ENCODE data around the gene FKBP10.
"Not testable (repeated sequence)": the region's sequence is repeated elsewhere in the genome, so short reads cannot be mapped to it uniquely, and the experiment has no call there.

Gene FKBP10

GRCh38 chr17:41821776-41822175, 9.0 kb downstream of the FKBP10 start:
- Histone ChIP-seq H3K27ac (ENCODE audit: low read depth, low read length) (no peak overlapping the region), H3K36me3 (ENCODE audit: control insufficient read depth in 5 of 5, insufficient read depth in 5 of 5, low read length in 5 of 5) (peaks cover 0 to 22% (median 9%) of the 10 kb centered on the region in 5 donors), H3K4me1 (ENCODE audit: control insufficient read depth in 5 of 5, insufficient read depth in 5 of 5, low read length in 5 of 5) (peaks cover 0 to 5% (median 0%) of the 10 kb centered on the region in 5 donors), H3K9me3 (ENCODE audit: control insufficient read depth in 5 of 5, low read length in 5 of 5) (no peaks in the 10 kb centered on the region), H3K9ac (ENCODE audit: low read length in 5 of 5) (no peak overlapping the region), H3K4me3 (ENCODE audit: low read depth in 1 of 5, low read length in 5 of 5) (no peak overlapping the region), H3K27me3 (ENCODE audit: control insufficient read depth in 5 of 5, insufficient read depth in 4 of 5, low read length in 5 of 5) (peaks cover 0 to 10% (median 0%) of the 10 kb centered on the region in 5 donors)

GRCh38 chr17:41822216-41823140, 9.7 kb downstream of the FKBP10 start:
- Histone ChIP-seq H3K4me1 (ENCODE audit: control insufficient read depth in 5 of 5, insufficient read depth in 5 of 5, low read length in 5 of 5) (peaks cover 0 to 5% (median 0%) of the 10 kb centered on the region in 5 donors), H3K4me3 (ENCODE audit: low read depth in 1 of 5, low read length in 5 of 5) (no peak overlapping the region), H3K9ac (ENCODE audit: low read length in 5 of 5) (no peak overlapping the region), H3K27me3 (ENCODE audit: control insufficient read depth in 5 of 5, insufficient read depth in 4 of 5, low read length in 5 of 5) (peaks cover 0 to 10% (median 0%) of the 10 kb centered on the region in 5 donors), H3K27ac (ENCODE audit: low read depth, low read length) (no peak overlapping the region), H3K9me3 (ENCODE audit: control insufficient read depth in 5 of 5, low read length in 5 of 5) (no peaks in the 10 kb centered on the region), H3K36me3 (ENCODE audit: control insufficient read depth in 5 of 5, insufficient read depth in 5 of 5, low read length in 5 of 5) (peaks cover 0 to 25% (median 11%) of the 10 kb centered on the region in 5 donors)

GRCh38 chr17:41823141-41823524, 10.3 kb downstream of the FKBP10 start:
- H3K4me1 ChIP-seq (ENCODE audit: control insufficient read depth in 5 of 5, insufficient read depth in 5 of 5, low read length in 5 of 5) = peaks cover 0 to 5% (median 0%) of the 10 kb centered on the region in 5 donors
- peaks cover 0 to 10% (median 0%) of the 10 kb centered on the region in 5 donors for H3K27me3 ChIP-seq (ENCODE audit: control insufficient read depth in 5 of 5, insufficient read depth in 4 of 5, low read length in 5 of 5)
- no peak overlapping the region for H3K9ac ChIP-seq (ENCODE audit: low read length in 5 of 5)
- H3K36me3 ChIP-seq (ENCODE audit: control insufficient read depth in 5 of 5, insufficient read depth in 5 of 5, low read length in 5 of 5) = peaks cover 0 to 28% (median 16%) of the 10 kb centered on the region in 5 donors
- H3K9me3 ChIP-seq (ENCODE audit: control insufficient read depth in 5 of 5, low read length in 5 of 5) = no peaks in the 10 kb centered on the region
- no peak overlapping the region for H3K27ac ChIP-seq (ENCODE audit: low read depth, low read length)
- no peak overlapping the region for H3K4me3 ChIP-seq (ENCODE audit: low read depth in 1 of 5, low read length in 5 of 5)

- Histone ChIP-seq H3K36me3 (ENCODE audit: control insufficient read depth in 5 of 5, insufficient read depth in 5 of 5, low read length in 5 of 5) (peaks cover 0 to 31% (median 21%) of the 10 kb centered on the region in 5 donors), H3K9ac (ENCODE audit: low read length in 5 of 5) (no peak overlapping the region), H3K27ac (ENCODE audit: low read depth, low read length) (no peak overlapping the region), H3K9me3 (ENCODE audit: control insufficient read depth in 5 of 5, low read length in 5 of 5) (no peaks in the 10 kb centered on the region), H3K4me3 (ENCODE audit: low read depth in 1 of 5, low read length in 5 of 5) (no peak overlapping the region), H3K4me1 (ENCODE audit: control insufficient read depth in 5 of 5, insufficient read depth in 5 of 5, low read length in 5 of 5) (peaks cover 0 to 5% (median 0%) of the 10 kb centered on the region in 5 donors), H3K27me3 (ENCODE audit: control insufficient read depth in 5 of 5, insufficient read depth in 4 of 5, low read length in 5 of 5) (peaks cover 0 to 10% (median 0%) of the 10 kb centered on the region in 5 donors)
Observed at GRCh38 chr17:41823580-41823979, 10.8 kb downstream of the FKBP10 start.

GRCh38 chr17:41824086-41824485, 11.3 kb downstream of the FKBP10 start:
- no peak overlapping the region for H3K27ac ChIP-seq (ENCODE audit: low read depth, low read length)
- peak overlapping the region in 1 of 5 donors; percentile 47 for H3K9ac ChIP-seq (ENCODE audit: low read length in 5 of 5)
- H3K36me3 ChIP-seq (ENCODE audit: control insufficient read depth in 5 of 5, insufficient read depth in 5 of 5, low read length in 5 of 5) = peaks cover 0 to 36% (median 25%) of the 10 kb centered on the region in 5 donors
- H3K4me1 ChIP-seq (ENCODE audit: control insufficient read depth in 5 of 5, insufficient read depth in 5 of 5, low read length in 5 of 5) = peaks cover 0 to 5% (median 0%) of the 10 kb centered on the region in 5 donors
- H3K4me3 ChIP-seq (ENCODE audit: low read depth in 1 of 5, low read length in 5 of 5) = no peak overlapping the region
- peaks cover 0 to 8% (median 0%) of the 10 kb centered on the region in 5 donors for H3K27me3 ChIP-seq (ENCODE audit: control insufficient read depth in 5 of 5, insufficient read depth in 4 of 5, low read length in 5 of 5)
- H3K9me3 ChIP-seq (ENCODE audit: control insufficient read depth in 5 of 5, low read length in 5 of 5) = no peaks in the 10 kb centered on the region

- Histone ChIP-seq H3K36me3 (ENCODE audit: control insufficient read depth in 5 of 5, insufficient read depth in 5 of 5, low read length in 5 of 5) (peaks cover 6 to 47% (median 34%) of the 10 kb centered on the region in 5 donors), H3K27ac (ENCODE audit: low read depth, low read length) (no peak overlapping the region), H3K9ac (ENCODE audit: low read length in 5 of 5) (no peak overlapping the region), H3K27me3 (ENCODE audit: control insufficient read depth in 5 of 5, insufficient read depth in 4 of 5, low read length in 5 of 5) (peaks cover 0 to 5% (median 0%) of the 10 kb centered on the region in 5 donors), H3K4me1 (ENCODE audit: control insufficient read depth in 5 of 5, insufficient read depth in 5 of 5, low read length in 5 of 5) (peaks cover 0 to 5% (median 0%) of the 10 kb centered on the region in 5 donors), H3K4me3 (ENCODE audit: low read depth in 1 of 5, low read length in 5 of 5) (no peak overlapping the region), H3K9me3 (ENCODE audit: control insufficient read depth in 5 of 5, low read length in 5 of 5) (no peaks in the 10 kb centered on the region)
Observed at GRCh38 chr17:41825175-41825845, 12.5 kb downstream of the FKBP10 start.

GRCh38 chr17:41829961-41830360, 17.2 kb downstream of the FKBP10 start:
- not testable (repeated sequence) for H3K4me1 ChIP-seq (ENCODE audit: control insufficient read depth in 5 of 5, insufficient read depth in 5 of 5, low read length in 5 of 5); H3K27ac ChIP-seq (ENCODE audit: low read depth, low read length); H3K4me3 ChIP-seq (ENCODE audit: low read depth in 1 of 5, low read length in 5 of 5); H3K9me3 ChIP-seq (ENCODE audit: control insufficient read depth in 5 of 5, low read length in 5 of 5); H3K9ac ChIP-seq (ENCODE audit: low read length in 5 of 5); H3K27me3 ChIP-seq (ENCODE audit: control insufficient read depth in 5 of 5, insufficient read depth in 4 of 5, low read length in 5 of 5)
- peaks cover 9 to 63% (median 49%) of the 10 kb centered on the region in 5 donors for H3K36me3 ChIP-seq (ENCODE audit: control insufficient read depth in 5 of 5, insufficient read depth in 5 of 5, low read length in 5 of 5)

GRCh38 chr17:41835214-41835799, 22.5 kb downstream of the FKBP10 start:
- Histone ChIP-seq H3K27ac (ENCODE audit: low read depth, low read length) (peak overlapping the region; percentile 37), H3K27me3 (ENCODE audit: control insufficient read depth in 5 of 5, insufficient read depth in 4 of 5, low read length in 5 of 5) (no peaks in the 10 kb centered on the region), H3K9me3 (ENCODE audit: control insufficient read depth in 5 of 5, low read length in 5 of 5) (no peaks in the 10 kb centered on the region), H3K4me1 (ENCODE audit: control insufficient read depth in 5 of 5, insufficient read depth in 5 of 5, low read length in 5 of 5) (peaks cover 2 to 16% (median 16%) of the 10 kb centered on the region in 5 donors), H3K9ac (ENCODE audit: low read length in 5 of 5) (peak overlapping the region; percentile 30 to 88 (median 67)), H3K4me3 (ENCODE audit: low read depth in 1 of 5, low read length in 5 of 5) (peak overlapping the region; percentile 77 to 85 (median 78)), H3K36me3 (ENCODE audit: control insufficient read depth in 5 of 5, insufficient read depth in 5 of 5, low read length in 5 of 5) (peaks cover 4 to 22% (median 16%) of the 10 kb centered on the region in 5 donors)

- H3K9me3 ChIP-seq (ENCODE audit: control insufficient read depth in 5 of 5, low read length in 5 of 5) = no peaks in the 10 kb centered on the region
- peak within 1 kb of the TSS; percentile 30 to 88 (median 67) for H3K9ac ChIP-seq (ENCODE audit: low read length in 5 of 5)
- H3K27me3 ChIP-seq (ENCODE audit: control insufficient read depth in 5 of 5, insufficient read depth in 4 of 5, low read length in 5 of 5) = no peaks in the 10 kb centered on the region
- peak within 1 kb of the TSS; percentile 77 to 85 (median 79) for H3K4me3 ChIP-seq (ENCODE audit: low read depth in 1 of 5, low read length in 5 of 5)
- peaks cover 0 to 15% (median 11%) of the 10 kb centered on the region in 5 donors for H3K36me3 ChIP-seq (ENCODE audit: control insufficient read depth in 5 of 5, insufficient read depth in 5 of 5, low read length in 5 of 5)
- H3K4me1 ChIP-seq (ENCODE audit: control insufficient read depth in 5 of 5, insufficient read depth in 5 of 5, low read length in 5 of 5) = peaks cover 2 to 16% (median 16%) of the 10 kb centered on the region in 5 donors
- H3K27ac ChIP-seq (ENCODE audit: low read depth, low read length) = peak within 1 kb of the TSS; percentile 37
Observed at GRCh38 chr17:41835800-41836549, 23.2 kb downstream of the FKBP10 start, which contains the start of gene NT5C3B. NT5C3B (minus strand) TSS chr17:41836232; CDS start chr17:41836193, 39 bp downstream.

Data from subcutaneous abdominal adipose tissue (tissue), 5 donors.